Prostate gland (tissue), 2 donors: Measurements from ENCODE around the gene SYNPO2.

Experiments
- POLR2A ChIP-seq: fragments of 450-650 bp; IDR thresholded peaks from one replicate; pipeline ENCODE4 v1.6.1; 2016; ENCODE audit warnings: antibody characterized with exemption, mild to moderate bottlenecking
- TF ChIP-seq, protein P1 (sequence below), 4 experiments: fragments of 200-600 bp in 2 of 4; fragments of 450-650 bp in 2 of 4; sonication (generic) in 2 of 4; IDR thresholded peaks; 1 replicate in 3 of 4; 2 replicates in 1 of 4; pipeline ENCODE4 v1.5.1; 2016 to 2019; ENCODE audit warnings: antibody characterized with exemption in 4 of 4, mild to moderate bottlenecking in 2 of 4, moderate library complexity in 2 of 4

DNA sequence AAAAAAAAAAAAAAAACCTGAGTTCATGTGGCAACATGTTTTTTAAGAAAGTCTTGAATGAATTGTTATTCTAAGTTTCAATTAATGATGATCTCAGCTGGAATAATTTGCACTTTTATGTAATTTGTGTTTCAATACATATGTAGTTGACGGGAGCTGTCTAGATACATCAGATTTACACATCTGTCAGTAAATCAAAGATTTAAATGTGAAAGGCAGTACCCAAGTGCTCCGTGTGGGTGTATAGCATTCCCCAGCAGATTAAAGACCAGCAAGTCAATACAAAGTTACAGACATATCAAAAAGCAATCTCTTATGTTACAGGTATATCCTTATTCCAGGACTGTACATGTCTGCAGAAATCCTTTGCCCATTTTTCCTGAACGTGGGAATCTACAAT, 35.2 kb downstream of the SYNPO2 start:
- TF ChIP-seq, protein P1, sequence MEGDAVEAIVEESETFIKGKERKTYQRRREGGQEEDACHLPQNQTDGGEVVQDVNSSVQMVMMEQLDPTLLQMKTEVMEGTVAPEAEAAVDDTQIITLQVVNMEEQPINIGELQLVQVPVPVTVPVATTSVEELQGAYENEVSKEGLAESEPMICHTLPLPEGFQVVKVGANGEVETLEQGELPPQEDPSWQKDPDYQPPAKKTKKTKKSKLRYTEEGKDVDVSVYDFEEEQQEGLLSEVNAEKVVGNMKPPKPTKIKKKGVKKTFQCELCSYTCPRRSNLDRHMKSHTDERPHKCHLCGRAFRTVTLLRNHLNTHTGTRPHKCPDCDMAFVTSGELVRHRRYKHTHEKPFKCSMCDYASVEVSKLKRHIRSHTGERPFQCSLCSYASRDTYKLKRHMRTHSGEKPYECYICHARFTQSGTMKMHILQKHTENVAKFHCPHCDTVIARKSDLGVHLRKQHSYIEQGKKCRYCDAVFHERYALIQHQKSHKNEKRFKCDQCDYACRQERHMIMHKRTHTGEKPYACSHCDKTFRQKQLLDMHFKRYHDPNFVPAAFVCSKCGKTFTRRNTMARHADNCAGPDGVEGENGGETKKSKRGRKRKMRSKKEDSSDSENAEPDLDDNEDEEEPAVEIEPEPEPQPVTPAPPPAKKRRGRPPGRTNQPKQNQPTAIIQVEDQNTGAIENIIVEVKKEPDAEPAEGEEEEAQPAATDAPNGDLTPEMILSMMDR (IDR thresholded peaks at IDR 0.05): no peak
- TF ChIP-seq POLR2A: no peak
